Fibroblast of lung (primary cell): ENCODE results near the gene S100B. TPM values are rescaled to one million over a fixed set of nuclear protein-coding genes. Genes with fewer than 3 reads are reported as not detected.

Experiments used
- DNase-seq, 2 donors: peaks; one replicate each; pipeline versions ENCODE4 v3.0.0 to v3.0.0-alpha.2; 2010; ENCODE audit warnings: low read depth in 2 of 2
- H2AFZ ChIP-seq: 2 replicates; pipeline ENCODE4 v1.5.1; 2012; ENCODE audit warnings: low read length, control low read depth, inconsistent platforms
- H3K27ac ChIP-seq: 2 replicates; pipeline ENCODE4 v1.5.1; 2011; ENCODE audit warnings: low read length, control low read depth; ENCODE audit not compliant: insufficient read depth
- H3K27me3 ChIP-seq: 2 replicates; pipeline ENCODE4 v1.5.1; 2011; ENCODE audit warnings: mild to moderate bottlenecking, low read length; ENCODE audit not compliant: control insufficient read depth, insufficient read depth
- H3K36me3 ChIP-seq: 2 replicates; pipeline ENCODE4 v1.5.1; 2011; ENCODE audit warnings: low read length; ENCODE audit not compliant: control insufficient read depth, insufficient read depth
- H3K4me1 ChIP-seq: 2 replicates; pipeline ENCODE4 v1.5.1; 2011; ENCODE audit warnings: low read length; ENCODE audit not compliant: control insufficient read depth, insufficient read depth; ENCODE audit errors: extremely low read depth
- H3K4me2 ChIP-seq: 2 replicates; pipeline ENCODE4 v1.5.1; 2011; ENCODE audit warnings: low read length, control low read depth; ENCODE audit not compliant: insufficient read depth; ENCODE audit errors: extremely low read depth
- H3K4me3 ChIP-seq, 4 experiments: fragments of 200-600 bp in 1 of 4; sonication (generic) in 1 of 4; replicated peaks in 1 of 4; 2 replicates each; pipeline ENCODE4 v1.5.1; 2011 to 2016; ENCODE audit warnings: low read length in 4 of 4, low read depth in 3 of 4, mild to moderate bottlenecking in 3 of 4, control low read depth in 2 of 4, inconsistent platforms in 1 of 4, mixed read lengths in 1 of 4; ENCODE audit not compliant: insufficient read depth in 1 of 4; ENCODE audit errors: control extremely low read depth in 1 of 4
- H3K79me2 ChIP-seq: 2 replicates; pipeline ENCODE4 v1.5.1; 2012; ENCODE audit warnings: mild to moderate bottlenecking, low read length, inconsistent platforms; ENCODE audit not compliant: control insufficient read depth, insufficient read depth
- H3K9ac ChIP-seq: 2 replicates; pipeline ENCODE4 v1.5.1; 2011; ENCODE audit warnings: mild to moderate bottlenecking, low read length, control low read depth; ENCODE audit not compliant: insufficient read depth
- H3K9me3 ChIP-seq: 2 replicates; pipeline ENCODE4 v1.5.1; 2012; ENCODE audit warnings: low read depth, low read length; ENCODE audit not compliant: control insufficient read depth, insufficient read depth
- H4K20me1 ChIP-seq: 2 replicates; pipeline ENCODE4 v1.5.1; 2011; ENCODE audit warnings: low read length; ENCODE audit not compliant: control insufficient read depth, insufficient read depth; ENCODE audit errors: extremely low read depth
- CTCF ChIP-seq, 2 donors: IDR thresholded peaks in 1 of 2; conservative IDR thresholded peaks in 1 of 2; 1 replicate in 1 of 2; 2 replicates in 1 of 2; pipeline ENCODE4 v1.5.1; 2011 to 2012; ENCODE audit warnings: low read length in 2 of 2, control low read depth in 1 of 2, inconsistent platforms in 1 of 2, low read depth in 1 of 2, mild to moderate bottlenecking in 1 of 2
- EZH2 ChIP-seq: IDR thresholded peaks from 2 replicates; pipeline ENCODE4 v1.5.1; 2012; ENCODE audit warnings: low read length, control low read depth, mild to moderate bottlenecking; ENCODE audit errors: missing control alignments
- polyA plus RNA-seq, 2 donors: library from polyadenylated mRNA; depleted of rRNA in 1 of 2; stranded (reverse) in 1 of 2; unstranded in 1 of 2; fragments of >200 nt; gene quantifications; 2 replicates each; pipeline ENCODE4 v1.2.1, GENCODE V29; 2011 to 2012; ENCODE audit warnings: missing spikeins in 1 of 2
- total RNA-seq: library from RNA; depleted of rRNA; stranded (reverse); fragments of >200 nt; gene quantifications from 2 replicates; pipeline ENCODE4 v1.2.1, GENCODE V29; 2014

Gene S100B
- total and polyA plus RNA-seq, 2 donors (not counting 1 experiment from before 2014, with no cell fraction given), result 2.7 TPM; not detected in 1

- Histone ChIP-seq H3K4me2 (no peak overlapping the region), H3K9ac (no peak overlapping the region), H3K27me3 (no peaks in the 10 kb centered on the region), H3K79me2 (no peaks in the 10 kb centered on the region), H3K36me3 (peaks cover 15% of the 10 kb centered on the region), H4K20me1 (no peaks in the 10 kb centered on the region), H3K4me3 (no peak overlapping the region), H3K9me3 (no peaks in the 10 kb centered on the region), H3K4me1 (no peaks in the 10 kb centered on the region), H3K27ac (no peak overlapping the region), H2AFZ (no peak overlapping the region)
- no peak for DNase-seq
- no peak for TF ChIP-seq CTCF (conservative IDR thresholded peaks at IDR 0.05 in 1 of 2, IDR thresholded peaks at IDR 0.05 in 1 of 2; ENCODE audit: low read depth in 1 of 2, low read length in 2 of 2)
- TF ChIP-seq EZH2, result no peak
Measured at GRCh38 chr21:46555225-46555617, 49.7 kb downstream of the S100B start.

GRCh38 chr21:46554431-46555224 is 50.3 kb downstream of the S100B start:
- H3K27me3 ChIP-seq, result no peaks in the 10 kb centered on the region
- no peak overlapping the region for H3K27ac ChIP-seq
- H3K4me3 ChIP-seq, result no peak overlapping the region
- H3K9ac ChIP-seq, result no peak overlapping the region
- no peaks in the 10 kb centered on the region for H3K9me3 ChIP-seq
- no peaks in the 10 kb centered on the region for H4K20me1 ChIP-seq
- no peak overlapping the region for H2AFZ ChIP-seq
- peaks cover 15% of the 10 kb centered on the region for H3K36me3 ChIP-seq
- no peak for DNase-seq
- no peak overlapping the region for H3K4me2 ChIP-seq
- no peaks in the 10 kb centered on the region for H3K79me2 ChIP-seq
- TF ChIP-seq EZH2 (no peak), CTCF (conservative IDR thresholded peaks at IDR 0.05 in 1 of 2, IDR thresholded peaks at IDR 0.05 in 1 of 2; ENCODE audit: low read depth in 1 of 2, low read length in 2 of 2) (no peak)
- no peaks in the 10 kb centered on the region for H3K4me1 ChIP-seq

GRCh38 chr21:46553993-46554392 is 50.9 kb downstream of the S100B start:
- H3K4me2 ChIP-seq, result no peak overlapping the region
- TF ChIP-seq CTCF (conservative IDR thresholded peaks at IDR 0.05 in 1 of 2, IDR thresholded peaks at IDR 0.05 in 1 of 2; ENCODE audit: low read depth in 1 of 2, low read length in 2 of 2) (no peak), EZH2 (no peak)
- H3K4me3 ChIP-seq, result no peak overlapping the region
- peaks cover 14% of the 10 kb centered on the region for H3K36me3 ChIP-seq
- H3K9me3 ChIP-seq, result no peaks in the 10 kb centered on the region
- DNase-seq, result no peak
- no peak overlapping the region for H3K27ac ChIP-seq
- H3K79me2 ChIP-seq, result no peaks in the 10 kb centered on the region
- no peaks in the 10 kb centered on the region for H4K20me1 ChIP-seq
- H2AFZ ChIP-seq, result no peak overlapping the region
- no peaks in the 10 kb centered on the region for H3K27me3 ChIP-seq
- H3K9ac ChIP-seq, result no peak overlapping the region
- H3K4me1 ChIP-seq, result no peaks in the 10 kb centered on the region
